ENCODE data around the gene DEPDC1B.
"Not testable (repeated sequence)": the region's sequence is repeated elsewhere in the genome, so short reads cannot be mapped to it uniquely, and the experiment has no call there.

Gene DEPDC1B

DNA sequence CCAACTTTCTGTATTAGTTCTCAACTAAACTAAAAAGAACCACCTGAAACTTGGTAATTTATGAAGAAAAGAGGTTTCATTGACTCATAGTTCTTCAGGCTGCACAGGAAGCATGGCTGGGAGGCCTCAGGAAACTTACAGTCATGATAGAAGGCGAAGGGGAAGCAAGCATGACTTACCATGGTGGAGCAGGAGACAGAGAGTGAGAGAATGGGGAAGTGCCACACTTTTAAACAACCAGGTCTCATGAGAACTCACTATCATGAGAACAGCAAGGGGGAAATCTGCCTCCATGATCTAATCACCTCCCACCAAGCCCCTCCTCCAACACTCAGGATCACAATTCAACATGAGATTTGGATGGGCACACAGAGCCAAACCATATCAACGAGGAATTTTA lies 123.5 kb downstream of the DEPDC1B start:
- no peak for DNase-seq

DNA sequence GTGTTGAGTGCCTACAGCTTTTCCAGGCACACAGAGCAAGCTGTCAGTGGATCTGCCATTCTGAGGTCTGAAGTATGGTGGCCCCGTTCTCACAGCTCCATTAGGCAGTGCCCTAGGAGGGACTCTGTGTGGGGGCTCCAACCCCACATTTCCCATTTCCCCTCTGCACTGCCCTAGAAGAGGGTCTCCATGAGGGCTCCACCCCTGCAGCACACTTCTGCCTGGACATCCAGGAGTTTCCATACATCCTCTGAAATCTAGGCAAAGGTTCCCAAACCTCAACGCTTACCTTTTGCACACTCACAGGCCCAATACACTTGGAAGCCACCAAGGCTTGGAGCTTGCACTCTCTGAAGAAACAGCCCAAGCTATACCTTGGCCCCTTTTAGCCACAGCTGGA lies 131.3 kb downstream of the DEPDC1B start:
- DNase-seq, result no peak

GRCh38 chr5:60563696-60564324 lies 136.2 kb downstream of the DEPDC1B start:
- DNase-seq, result no peak

- not testable (repeated sequence) for DNase-seq
Observed at GRCh38 chr5:60553291-60553690, 146.7 kb downstream of the DEPDC1B start.

GRCh38 chr5:60551829-60552228 lies 148.1 kb downstream of the DEPDC1B start:
- DNase-seq, result no peak

DNA sequence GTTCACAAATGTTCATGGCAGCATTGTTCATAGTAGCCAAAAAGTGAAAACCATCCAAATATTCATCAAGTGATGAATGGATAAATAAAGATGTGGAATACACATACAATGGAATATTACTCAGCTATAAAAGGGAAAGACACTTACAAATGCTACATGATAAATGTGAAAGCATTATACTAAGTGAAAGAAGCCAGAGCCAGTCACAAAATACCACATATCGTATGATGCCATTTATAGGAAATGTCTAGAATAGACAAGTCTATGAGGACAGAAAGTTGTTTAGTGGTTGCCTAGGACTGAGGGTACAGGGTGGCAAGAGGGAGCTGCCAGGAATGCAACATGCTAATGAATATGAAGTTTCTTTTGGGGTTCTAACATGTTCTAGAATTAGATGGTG lies 148.7 kb downstream of the DEPDC1B start:
- no peak for DNase-seq

GRCh38 chr5:60550311-60550710 lies 149.7 kb downstream of the DEPDC1B start:
- DNase-seq, result no peak

- no peak for DNase-seq
Observed at GRCh38 chr5:60549841-60550240, 150.1 kb downstream of the DEPDC1B start.
